Measurements from ENCODE around the gene MAS1L. TPM values are rescaled to one million over a fixed set of nuclear protein-coding genes. Genes with fewer than 3 reads are reported as not detected.

MAS1L gene
- polyA plus RNA-seq, 1 donor, result not detected

Other genes starting within 250 kb of the MAS1L start
- 0.05 TPM for gene OR14J1, start 186.3 kb downstream of the MAS1L start, polyA plus RNA-seq (ENCODE audit: insufficient read length)
- not detected for gene OR5V1, start 119.1 kb downstream of the MAS1L start, polyA plus RNA-seq (ENCODE audit: insufficient read length)
- gene OR12D3, start 112.7 kb downstream of the MAS1L start, polyA plus RNA-seq (ENCODE audit: insufficient read length), result not detected
- gene OR12D2, start 92.3 kb downstream of the MAS1L start, polyA plus RNA-seq (ENCODE audit: insufficient read length), result not detected
- gene OR12D1, start 73.0 kb downstream of the MAS1L start, polyA plus RNA-seq (ENCODE audit: insufficient read length), result not detected
- gene OR10C1, start 48.6 kb downstream of the MAS1L start, polyA plus RNA-seq (ENCODE audit: insufficient read length), result not detected
- not detected for gene OR11A1, start 30.9 kb downstream of the MAS1L start, polyA plus RNA-seq (ENCODE audit: insufficient read length)
- gene OR2H1, start 30.8 kb downstream of the MAS1L start, polyA plus RNA-seq (ENCODE audit: insufficient read length), result not detected
- gene UBD, start 71.8 kb upstream of the MAS1L start, polyA plus RNA-seq (ENCODE audit: insufficient read length), result 0.28 TPM
- gene OR2H2, start 97.2 kb upstream of the MAS1L start, polyA plus RNA-seq (ENCODE audit: insufficient read length), result 0.15 TPM
- gene GABBR1, start 145.2 kb upstream of the MAS1L start, polyA plus RNA-seq (ENCODE audit: insufficient read length), result 33.1 TPM
- not detected for gene MOG, start 169.1 kb upstream of the MAS1L start, polyA plus RNA-seq (ENCODE audit: insufficient read length)
- gene ZFP57, start 193.2 kb upstream of the MAS1L start, polyA plus RNA-seq (ENCODE audit: insufficient read length), result not detected
- gene HLA-F, start 235.5 kb upstream of the MAS1L start, polyA plus RNA-seq (ENCODE audit: insufficient read length), result 5.8 TPM

All from forelimb muscle (tissue), 1 donor.